Activated T-cell treated with anti-CD3 and anti-CD28 coated beads, Interleukin-2, amount 50 U/mL, for 72 hours (primary cell): ENCODE results near the gene PPIG. TPM values are rescaled to one million over a fixed set of nuclear protein-coding genes. Genes with fewer than 3 reads are reported as not detected.
A peak's percentile ranks its signal among the peaks of the same experiment; 100 is the strongest.
"Not testable (repeated sequence)": the region's sequence is repeated elsewhere in the genome, so short reads cannot be mapped to it uniquely, and the experiment has no call there.

Experiments used
- ATAC-seq, 2 donors: fragments of 150-1000 bp; cut with Tn5 transposase; replicated peaks in 1 of 2; 2 replicates each; pipeline ENCODE4 v1.10.0; 2021; ENCODE audit warnings: moderate library complexity in 2 of 2, mild to moderate bottlenecking in 1 of 2
- DNase-seq, 2 donors: peaks; one replicate each; pipeline ENCODE4 v3.0.0; 2021 to 2022; ENCODE audit warnings: mixed read lengths in 1 of 2
- H3K27ac Mint-ChIP-seq: one replicate; pipeline ENCODE4 v1.8.0; 2022; ENCODE audit warnings: mild to moderate bottlenecking, moderate library complexity, mixed read lengths
- H3K27me3 Mint-ChIP-seq: one replicate; pipeline ENCODE4 v1.8.0; 2022; ENCODE audit warnings: low read depth, mixed read lengths
- H3K36me3 Mint-ChIP-seq, 2 donors: one replicate each; pipeline ENCODE4 v1.8.0; 2022; ENCODE audit warnings: mixed read lengths in 2 of 2, mild to moderate bottlenecking in 1 of 2; ENCODE audit not compliant: insufficient read depth in 2 of 2
- H3K4me1 Mint-ChIP-seq: one replicate; pipeline ENCODE4 v1.8.0; 2022; ENCODE audit warnings: low read depth, mixed read lengths
- H3K4me3 Mint-ChIP-seq, 2 donors: one replicate each; pipeline ENCODE4 v1.8.0; 2022; ENCODE audit warnings: mild to moderate bottlenecking in 2 of 2, mixed read lengths in 2 of 2, moderate library complexity in 2 of 2
- H3K9me3 Mint-ChIP-seq, 2 donors: one replicate each; pipeline ENCODE4 v1.8.0; 2022; ENCODE audit warnings: mixed read lengths in 2 of 2
- total RNA-seq, 2 donors: library from RNA; stranded (reverse); gene quantifications; one replicate each; pipeline ENCODE4 v1.2.3, GENCODE V29; 2022

Gene PPIG
- total RNA-seq, 2 donors from 2014 or later: 67.4 to 80.0 TPM

- DNase-seq (no peak), ATAC-seq (no peak)
- Mint-ChIP-seq H3K4me1 (no peaks in the 10 kb centered on the region), H3K36me3 (no peaks in the 10 kb centered on the region), H3K27me3 (no peaks in the 10 kb centered on the region), H3K4me3 (no peak overlapping the region), H3K27ac (no peak overlapping the region), H3K9me3 (no peaks in the 10 kb centered on the region)
Observed at GRCh38 chr2:169673106-169673505, 89.0 kb downstream of the PPIG start.

- Mint-ChIP-seq H3K4me3 (no peak overlapping the region), H3K9me3 (no peaks in the 10 kb centered on the region), H3K27me3 (no peaks in the 10 kb centered on the region), H3K27ac (no peak overlapping the region), H3K36me3 (no peaks in the 10 kb centered on the region), H3K4me1 (no peaks in the 10 kb centered on the region)
- DNase-seq: no peak
- no peak for ATAC-seq
Observed at GRCh38 chr2:169673921-169674320, 89.8 kb downstream of the PPIG start.

GRCh38 chr2:169676357-169676756 is 92.2 kb downstream of the PPIG start:
- no peaks in the 10 kb centered on the region for H3K4me1 Mint-ChIP-seq
- DNase-seq (no peak), ATAC-seq (no peak)
- no peak overlapping the region for H3K4me3 Mint-ChIP-seq
- peaks cover 0 to 2% of the 10 kb centered on the region in 2 donors for H3K9me3 Mint-ChIP-seq
- peaks cover 2 to 3% of the 10 kb centered on the region in 2 donors for H3K36me3 Mint-ChIP-seq
- H3K27me3 Mint-ChIP-seq: peaks cover 3% of the 10 kb centered on the region
- no peak overlapping the region for H3K27ac Mint-ChIP-seq

GRCh38 chr2:169676850-169677249 is 92.7 kb downstream of the PPIG start:
- DNase-seq (no peak), ATAC-seq (no peak)
- no peak overlapping the region for H3K4me3 Mint-ChIP-seq
- no peak overlapping the region for H3K27ac Mint-ChIP-seq
- no peaks in the 10 kb centered on the region for H3K4me1 Mint-ChIP-seq
- H3K36me3 Mint-ChIP-seq: peaks cover 2 to 3% of the 10 kb centered on the region in 2 donors
- peaks cover 0 to 2% of the 10 kb centered on the region in 2 donors for H3K9me3 Mint-ChIP-seq
- peaks cover 8% of the 10 kb centered on the region for H3K27me3 Mint-ChIP-seq

- Mint-ChIP-seq H3K27ac (peak overlapping the region; percentile 86), H3K36me3 (peaks cover 3 to 8% of the 10 kb centered on the region in 2 donors), H3K4me1 (peaks cover 27% of the 10 kb centered on the region), H3K9me3 (peaks cover 2 to 4% of the 10 kb centered on the region in 2 donors), H3K27me3 (peaks cover 8% of the 10 kb centered on the region), H3K4me3 (peak overlapping the region; percentile 46 to 61)
- peak; percentile 97 to 98 for ATAC-seq
- DNase-seq: peak; percentile 59 to 66
Observed at GRCh38 chr2:169683054-169683424, 98.9 kb downstream of the PPIG start.

- H3K4me3 Mint-ChIP-seq: peak overlapping the region; percentile 46 to 61
- peaks cover 8% of the 10 kb centered on the region for H3K27me3 Mint-ChIP-seq
- peaks cover 7 to 12% of the 10 kb centered on the region in 2 donors for H3K36me3 Mint-ChIP-seq
- ATAC-seq: peak; percentile 59 to 64
- H3K27ac Mint-ChIP-seq: peak overlapping the region; percentile 86
- DNase-seq: peak; percentile 13
- H3K4me1 Mint-ChIP-seq: peaks cover 27% of the 10 kb centered on the region
- peaks cover 5 to 9% of the 10 kb centered on the region in 2 donors for H3K9me3 Mint-ChIP-seq
Observed at GRCh38 chr2:169683425-169684134, 99.4 kb downstream of the PPIG start.

- H3K4me1 Mint-ChIP-seq: peaks cover 27% of the 10 kb centered on the region
- peak overlapping the region; percentile 46 to 61 for H3K4me3 Mint-ChIP-seq
- ATAC-seq (no peak), DNase-seq (no peak)
- peak overlapping the region; percentile 86 for H3K27ac Mint-ChIP-seq
- peaks cover 8% of the 10 kb centered on the region for H3K27me3 Mint-ChIP-seq
- peaks cover 11 to 16% of the 10 kb centered on the region in 2 donors for H3K36me3 Mint-ChIP-seq
- peaks cover 9 to 12% of the 10 kb centered on the region in 2 donors for H3K9me3 Mint-ChIP-seq
Observed at GRCh38 chr2:169684135-169684565, 100.0 kb downstream of the PPIG start.

GRCh38 chr2:169684712-169685111 is 100.6 kb downstream of the PPIG start:
- H3K4me3 Mint-ChIP-seq, H3K27me3 Mint-ChIP-seq, DNase-seq, H3K27ac Mint-ChIP-seq, ATAC-seq: not testable (repeated sequence)
- Mint-ChIP-seq H3K9me3 (peaks cover 9 to 12% of the 10 kb centered on the region in 2 donors), H3K4me1 (peaks cover 27% of the 10 kb centered on the region), H3K36me3 (peaks cover 11 to 16% of the 10 kb centered on the region in 2 donors)

GRCh38 chr2:169686825-169687224 is 102.7 kb downstream of the PPIG start:
- ATAC-seq, H3K27ac Mint-ChIP-seq, DNase-seq, H3K4me3 Mint-ChIP-seq: not testable (repeated sequence)
- H3K9me3 Mint-ChIP-seq: peaks cover 7 to 14% of the 10 kb centered on the region in 2 donors
- peaks cover 15 to 22% of the 10 kb centered on the region in 2 donors for H3K36me3 Mint-ChIP-seq
- peaks cover 27% of the 10 kb centered on the region for H3K4me1 Mint-ChIP-seq
- peaks cover 13% of the 10 kb centered on the region for H3K27me3 Mint-ChIP-seq

- Mint-ChIP-seq H3K36me3 (peaks cover 15 to 24% of the 10 kb centered on the region in 2 donors), H3K9me3 (peaks cover 8 to 14% of the 10 kb centered on the region in 2 donors), H3K27me3 (peaks cover 13% of the 10 kb centered on the region), H3K4me1 (peaks cover 19% of the 10 kb centered on the region)
- H3K27ac Mint-ChIP-seq, H3K4me3 Mint-ChIP-seq, ATAC-seq, DNase-seq: not testable (repeated sequence)
Observed at GRCh38 chr2:169687943-169688342, 103.8 kb downstream of the PPIG start.

GRCh38 chr2:169690958-169691357 is 106.8 kb downstream of the PPIG start:
- Mint-ChIP-seq H3K9me3 (peaks cover 8 to 14% of the 10 kb centered on the region in 2 donors), H3K4me3 (no peak overlapping the region), H3K36me3 (peaks cover 13 to 24% of the 10 kb centered on the region in 2 donors), H3K27me3 (peaks cover 23% of the 10 kb centered on the region), H3K4me1 (peaks cover 22% of the 10 kb centered on the region), H3K27ac (no peak overlapping the region)
- DNase-seq (no peak), ATAC-seq (no peak)
